ENCODE results near the gene DMD. TPM values are rescaled to one million over a fixed set of nuclear protein-coding genes. Genes with fewer than 3 reads are reported as not detected.

DMD gene
- total RNA-seq, 1 experiment from 2014 or later = 47.2 TPM

DNA sequence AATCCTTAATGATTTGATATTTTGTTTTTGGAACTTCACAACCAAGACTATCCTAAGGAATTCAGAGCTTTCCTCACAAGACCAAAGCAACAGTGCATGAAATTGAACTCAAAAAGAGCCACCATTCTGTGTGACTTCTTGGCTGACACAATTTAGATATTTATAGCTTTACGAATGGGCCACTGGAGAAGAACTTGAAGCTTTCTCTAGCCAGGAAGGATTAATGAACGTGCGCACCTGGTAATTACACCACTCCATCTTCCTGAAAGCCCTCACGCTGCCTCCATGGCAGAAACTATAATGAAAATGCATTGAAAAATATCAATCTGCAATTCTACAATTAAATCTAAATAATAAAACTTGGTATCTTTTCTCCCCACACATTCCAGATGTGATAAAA, 1057.8 kb downstream of the DMD start:
- Mint-ChIP-seq H3K36me3 (ENCODE audit: insufficient read depth, unreplicated experiment) (no peaks in the 10 kb centered on the region), H3K9me3 (ENCODE audit: unreplicated experiment) (no peaks in the 10 kb centered on the region), H3K4me3 (ENCODE audit: unreplicated experiment) (no peak overlapping the region), H3K27ac (ENCODE audit: unreplicated experiment) (no peak overlapping the region), H3K4me1 (ENCODE audit: low read depth, unreplicated experiment) (no peaks in the 10 kb centered on the region), H3K27me3 (ENCODE audit: insufficient read depth, unreplicated experiment) (no peaks in the 10 kb centered on the region)
- POLR2A ChIA-PET = no interaction called here
- no peaks in the 10 kb centered on the region for H3K36me3 ChIP-seq (ENCODE audit: control insufficient read depth, insufficient read depth, low read length)
- H3K4me3 ChIP-seq (ENCODE audit: low read depth, low read length) = no peak overlapping the region
- H3K27me3 ChIP-seq (replicated peaks; ENCODE audit: control insufficient read depth, insufficient read depth, low read length) = no peaks in the 10 kb centered on the region
- intact Hi-C loops (cut with micrococcal nuclease; ENCODE audit: unreplicated experiment) = no loop called here
- TF ChIP-seq, protein P1, sequence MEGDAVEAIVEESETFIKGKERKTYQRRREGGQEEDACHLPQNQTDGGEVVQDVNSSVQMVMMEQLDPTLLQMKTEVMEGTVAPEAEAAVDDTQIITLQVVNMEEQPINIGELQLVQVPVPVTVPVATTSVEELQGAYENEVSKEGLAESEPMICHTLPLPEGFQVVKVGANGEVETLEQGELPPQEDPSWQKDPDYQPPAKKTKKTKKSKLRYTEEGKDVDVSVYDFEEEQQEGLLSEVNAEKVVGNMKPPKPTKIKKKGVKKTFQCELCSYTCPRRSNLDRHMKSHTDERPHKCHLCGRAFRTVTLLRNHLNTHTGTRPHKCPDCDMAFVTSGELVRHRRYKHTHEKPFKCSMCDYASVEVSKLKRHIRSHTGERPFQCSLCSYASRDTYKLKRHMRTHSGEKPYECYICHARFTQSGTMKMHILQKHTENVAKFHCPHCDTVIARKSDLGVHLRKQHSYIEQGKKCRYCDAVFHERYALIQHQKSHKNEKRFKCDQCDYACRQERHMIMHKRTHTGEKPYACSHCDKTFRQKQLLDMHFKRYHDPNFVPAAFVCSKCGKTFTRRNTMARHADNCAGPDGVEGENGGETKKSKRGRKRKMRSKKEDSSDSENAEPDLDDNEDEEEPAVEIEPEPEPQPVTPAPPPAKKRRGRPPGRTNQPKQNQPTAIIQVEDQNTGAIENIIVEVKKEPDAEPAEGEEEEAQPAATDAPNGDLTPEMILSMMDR (IDR thresholded peaks at IDR 0.05; ENCODE audit: insufficient read depth in 1 of 2, low read depth in 1 of 2, low read length in 1 of 2, severe bottlenecking in 1 of 2, unreplicated experiment in 1 of 2) = no peak
- no TSS peak for BruUV-seq (replicated peaks)
- CTCF ChIA-PET = no interaction called here
- H3K4me1 ChIP-seq = no peaks in the 10 kb centered on the region
- H3K9me3 ChIP-seq = no peaks in the 10 kb centered on the region
- no peak for DNase-seq

DNA sequence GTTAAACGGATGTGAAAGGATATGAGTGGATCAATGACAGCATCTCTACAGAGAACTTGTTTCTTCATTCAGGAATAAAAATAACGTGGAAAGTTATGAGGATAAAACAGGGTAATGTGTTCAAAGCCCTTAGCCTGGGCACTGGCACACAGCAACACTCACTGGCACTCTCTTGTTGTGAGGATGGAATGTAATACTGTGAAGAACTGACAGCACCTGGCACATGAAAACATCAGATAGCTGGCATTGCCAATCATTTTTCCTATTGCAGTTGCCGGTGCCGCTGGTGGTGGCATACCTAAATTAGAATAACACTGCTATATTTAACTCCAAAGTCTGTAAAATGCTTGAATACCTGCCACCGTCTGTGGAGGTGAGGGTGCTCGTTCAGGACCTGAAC, 1061.2 kb downstream of the DMD start:
- ChIA-PET CTCF (no interaction called here), POLR2A (no interaction called here)
- no peak overlapping the region for H3K27ac Mint-ChIP-seq (ENCODE audit: unreplicated experiment)
- Histone ChIP-seq H3K4me1 (no peaks in the 10 kb centered on the region), H3K36me3 (ENCODE audit: control insufficient read depth, insufficient read depth, low read length) (no peaks in the 10 kb centered on the region), H3K27me3 (replicated peaks; ENCODE audit: control insufficient read depth, insufficient read depth, low read length) (no peaks in the 10 kb centered on the region), H3K4me3 (ENCODE audit: low read depth, low read length) (no peak overlapping the region), H3K9me3 (no peaks in the 10 kb centered on the region)
- H3K36me3 Mint-ChIP-seq (ENCODE audit: insufficient read depth, unreplicated experiment) = no peaks in the 10 kb centered on the region
- H3K4me3 Mint-ChIP-seq (ENCODE audit: unreplicated experiment) = no peak overlapping the region
- intact Hi-C loops (cut with micrococcal nuclease; ENCODE audit: unreplicated experiment) = no loop called here
- DNase-seq = no peak
- no peaks in the 10 kb centered on the region for H3K27me3 Mint-ChIP-seq (ENCODE audit: insufficient read depth, unreplicated experiment)
- BruUV-seq (replicated peaks) = no TSS peak
- TF ChIP-seq, protein P1 (IDR thresholded peaks at IDR 0.05; ENCODE audit: insufficient read depth in 1 of 2, low read depth in 1 of 2, low read length in 1 of 2, severe bottlenecking in 1 of 2, unreplicated experiment in 1 of 2) = no peak
- H3K9me3 Mint-ChIP-seq (ENCODE audit: unreplicated experiment) = no peaks in the 10 kb centered on the region
- no peaks in the 10 kb centered on the region for H3K4me1 Mint-ChIP-seq (ENCODE audit: low read depth, unreplicated experiment)

DNA sequence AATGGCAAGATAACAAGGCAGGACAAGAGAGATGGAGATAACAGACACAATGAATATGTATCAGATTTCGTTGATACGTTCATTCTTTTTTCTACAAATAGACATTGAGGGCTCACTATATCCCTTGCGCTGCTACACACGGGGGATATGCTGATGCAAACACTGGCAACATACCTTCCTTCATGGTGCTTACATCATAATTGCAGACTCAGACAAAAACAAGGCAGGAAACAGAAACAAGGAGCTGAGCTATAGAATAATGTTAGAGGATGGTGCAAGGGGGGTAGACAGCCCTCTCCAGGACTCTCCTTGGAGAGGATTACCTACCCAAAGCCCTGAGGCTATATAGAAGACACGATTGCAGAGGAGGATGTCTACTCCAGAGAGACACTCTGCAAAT, 1069.5 kb downstream of the DMD start:
- H3K9me3 ChIP-seq = no peaks in the 10 kb centered on the region

More for the DNA sequence above, 1069.5 kb downstream of the DMD start:
- H3K4me1 Mint-ChIP-seq (ENCODE audit: low read depth, unreplicated experiment) = no peaks in the 10 kb centered on the region
- intact Hi-C loops (cut with micrococcal nuclease; ENCODE audit: unreplicated experiment) = no loop called here
- H3K27me3 ChIP-seq (replicated peaks; ENCODE audit: control insufficient read depth, insufficient read depth, low read length) = no peaks in the 10 kb centered on the region
- no peaks in the 10 kb centered on the region for H3K36me3 Mint-ChIP-seq (ENCODE audit: insufficient read depth, unreplicated experiment)
- ChIA-PET POLR2A (no interaction called here), CTCF (no interaction called here)
- no peaks in the 10 kb centered on the region for H3K4me1 ChIP-seq
- no peaks in the 10 kb centered on the region for H3K27me3 Mint-ChIP-seq (ENCODE audit: insufficient read depth, unreplicated experiment)
- H3K36me3 ChIP-seq (ENCODE audit: control insufficient read depth, insufficient read depth, low read length) = no peaks in the 10 kb centered on the region
- no peaks in the 10 kb centered on the region for H3K9me3 Mint-ChIP-seq (ENCODE audit: unreplicated experiment)
- TF ChIP-seq, protein P1 (IDR thresholded peaks at IDR 0.05; ENCODE audit: insufficient read depth in 1 of 2, low read depth in 1 of 2, low read length in 1 of 2, severe bottlenecking in 1 of 2, unreplicated experiment in 1 of 2) = no peak
- BruUV-seq (replicated peaks) = no TSS peak
- H3K4me3 Mint-ChIP-seq (ENCODE audit: unreplicated experiment) = no peak overlapping the region
- no peak overlapping the region for H3K27ac Mint-ChIP-seq (ENCODE audit: unreplicated experiment)
- H3K4me3 ChIP-seq (ENCODE audit: low read depth, low read length) = no peak overlapping the region
- DNase-seq = no peak

Data from Caco-2 (cell line).